Activated CD8-positive, alpha-beta memory T cell treated with anti-CD3 and anti-CD28 coated beads, Interleukin-2, amount 50 U/mL, for 24 hours (primary cell): ENCODE data around the gene TRIM29.
"Not testable (repeated sequence)": the region's sequence is repeated elsewhere in the genome, so short reads cannot be mapped to it uniquely, and the experiment has no call there.

Experiments
- DNase-seq: peaks from one replicate; pipeline ENCODE4 v3.0.0-alpha.2; 2020; ENCODE audit errors: extremely low read depth

The TRIM29 gene

GRCh38 chr11:120137611-120138521 lies at the start of gene TRIM29:
TSS of gene TRIM29 (minus strand) at chr11:120138113. CDS start at chr11:120138031, 82 bp downstream.
- DNase-seq, result no peak

- DNase-seq, result no peak
These were observed 49.1 kb upstream of the TRIM29 start for GRCh38 chr11:120186774-120187591.

GRCh38 chr11:120186456-120186773 lies 48.5 kb upstream of the TRIM29 start:
- no peak for DNase-seq

- DNase-seq, result no peak
These were observed 48.0 kb upstream of the TRIM29 start for GRCh38 chr11:120185706-120186455.

- DNase-seq, result no peak
These were observed 47.2 kb upstream of the TRIM29 start for GRCh38 chr11:120184946-120185705.

GRCh38 chr11:120184371-120184945 lies 46.5 kb upstream of the TRIM29 start:
- DNase-seq, result no peak

- no peak for DNase-seq
These were observed 45.8 kb upstream of the TRIM29 start for GRCh38 chr11:120183701-120184141.

- no peak for DNase-seq
These were observed 45.0 kb upstream of the TRIM29 start for GRCh38 chr11:120182790-120183491.

- no peak for DNase-seq
These were observed 44.5 kb upstream of the TRIM29 start for GRCh38 chr11:120182372-120182771.

GRCh38 chr11:120181376-120181975 lies 43.6 kb upstream of the TRIM29 start:
- no peak for DNase-seq

GRCh38 chr11:120180551-120181232 lies 42.8 kb upstream of the TRIM29 start:
- no peak for DNase-seq

GRCh38 chr11:120180063-120180462 lies 42.1 kb upstream of the TRIM29 start:
- DNase-seq, result not testable (repeated sequence)

- DNase-seq, result no peak
These were observed 41.3 kb upstream of the TRIM29 start for GRCh38 chr11:120179057-120179672.

- DNase-seq, result no peak
These were observed 40.7 kb upstream of the TRIM29 start for GRCh38 chr11:120178561-120179056.

- DNase-seq, result no peak
These were observed 37.0 kb upstream of the TRIM29 start for GRCh38 chr11:120174866-120175265.

- DNase-seq, result no peak
These were observed 35.9 kb upstream of the TRIM29 start for GRCh38 chr11:120173807-120174206.

GRCh38 chr11:120173019-120173705 lies 35.2 kb upstream of the TRIM29 start:
- no peak for DNase-seq
